Hepatocyte (in vitro differentiated cells): ENCODE results near the gene CPB2.

Source experiments
- EZH2 ChIP-seq: fragments of 200-600 bp; sonication (generic); IDR thresholded peaks from 2 replicates; pipeline ENCODE4 v1.6.1; 2016; ENCODE audit warnings: antibody characterized with exemption, mild to moderate bottlenecking, borderline replicate concordance
- EZH2phosphoT487 ChIP-seq: fragments of 200-600 bp; sonication (generic); IDR thresholded peaks from one replicate; pipeline ENCODE4 v1.6.1; 2018; ENCODE audit warnings: antibody characterized with exemption, mild to moderate bottlenecking, low read depth, moderate library complexity; ENCODE audit not compliant: unreplicated experiment, severe bottlenecking
- TF ChIP-seq, protein P1 (sequence below): fragments of 200-600 bp; sonication (generic); IDR thresholded peaks from 2 replicates; pipeline ENCODE4 v1.5.1; 2016; ENCODE audit warnings: antibody characterized with exemption, mild to moderate bottlenecking; ENCODE audit not compliant: poor library complexity

GRCh38 chr13:46129955-46130618 is 25.3 kb upstream of the CPB2 start:
- no peak for TF ChIP-seq EZH2phosphoT487
- TF ChIP-seq, protein P1, sequence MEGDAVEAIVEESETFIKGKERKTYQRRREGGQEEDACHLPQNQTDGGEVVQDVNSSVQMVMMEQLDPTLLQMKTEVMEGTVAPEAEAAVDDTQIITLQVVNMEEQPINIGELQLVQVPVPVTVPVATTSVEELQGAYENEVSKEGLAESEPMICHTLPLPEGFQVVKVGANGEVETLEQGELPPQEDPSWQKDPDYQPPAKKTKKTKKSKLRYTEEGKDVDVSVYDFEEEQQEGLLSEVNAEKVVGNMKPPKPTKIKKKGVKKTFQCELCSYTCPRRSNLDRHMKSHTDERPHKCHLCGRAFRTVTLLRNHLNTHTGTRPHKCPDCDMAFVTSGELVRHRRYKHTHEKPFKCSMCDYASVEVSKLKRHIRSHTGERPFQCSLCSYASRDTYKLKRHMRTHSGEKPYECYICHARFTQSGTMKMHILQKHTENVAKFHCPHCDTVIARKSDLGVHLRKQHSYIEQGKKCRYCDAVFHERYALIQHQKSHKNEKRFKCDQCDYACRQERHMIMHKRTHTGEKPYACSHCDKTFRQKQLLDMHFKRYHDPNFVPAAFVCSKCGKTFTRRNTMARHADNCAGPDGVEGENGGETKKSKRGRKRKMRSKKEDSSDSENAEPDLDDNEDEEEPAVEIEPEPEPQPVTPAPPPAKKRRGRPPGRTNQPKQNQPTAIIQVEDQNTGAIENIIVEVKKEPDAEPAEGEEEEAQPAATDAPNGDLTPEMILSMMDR, result no peak
- TF ChIP-seq EZH2, result no peak
